ENCODE data around the gene SLC22A3. TPM values are rescaled to one million over a fixed set of nuclear protein-coding genes. Genes with fewer than 3 reads are reported as not detected.

Gene SLC22A3, protein sequence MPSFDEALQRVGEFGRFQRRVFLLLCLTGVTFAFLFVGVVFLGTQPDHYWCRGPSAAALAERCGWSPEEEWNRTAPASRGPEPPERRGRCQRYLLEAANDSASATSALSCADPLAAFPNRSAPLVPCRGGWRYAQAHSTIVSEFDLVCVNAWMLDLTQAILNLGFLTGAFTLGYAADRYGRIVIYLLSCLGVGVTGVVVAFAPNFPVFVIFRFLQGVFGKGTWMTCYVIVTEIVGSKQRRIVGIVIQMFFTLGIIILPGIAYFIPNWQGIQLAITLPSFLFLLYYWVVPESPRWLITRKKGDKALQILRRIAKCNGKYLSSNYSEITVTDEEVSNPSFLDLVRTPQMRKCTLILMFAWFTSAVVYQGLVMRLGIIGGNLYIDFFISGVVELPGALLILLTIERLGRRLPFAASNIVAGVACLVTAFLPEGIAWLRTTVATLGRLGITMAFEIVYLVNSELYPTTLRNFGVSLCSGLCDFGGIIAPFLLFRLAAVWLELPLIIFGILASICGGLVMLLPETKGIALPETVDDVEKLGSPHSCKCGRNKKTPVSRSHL
- total RNA-seq (2016; rRNA removed; fragmentation: Illumina TruSeq; extraction: Trizol) (20.1 and 31.5 TPM in 2 replicates), polyA plus RNA-seq (2011; rRNA removed) (11.3 and 12.0 TPM in 2 replicates), polyA minus RNA-seq (2011; rRNA and poly(A)+ RNA removed; ENCODE audit: low replicate concordance) (9.1 and 24.8 TPM in 2 replicates), Bru-seq, nascent RNA (percentile 93 among the genes with signal in this experiment), BruChase-seq, experiment 1, labeled RNA remaining after a 6-hour chase (percentile 83 among the genes with signal in this experiment), BruChase-seq, experiment 2, labeled RNA remaining after a 2-hour chase (percentile 89 among the genes with signal in this experiment)
- 45.1 and 49.0 TPM in 2 replicates for total RNA-seq (2016; cell fraction: cytosol; rRNA removed; fragmentation: Illumina TruSeq; extraction: Trizol; ENCODE audit: low read depth)
- total RNA-seq (2016; cell fraction: insoluble cytoplasmic fraction; rRNA removed; fragmentation: Illumina TruSeq; extraction: Trizol) = 19.7 and 31.7 TPM in 2 replicates
- total RNA-seq (2016; cell fraction: membrane; rRNA removed; fragmentation: Illumina TruSeq; extraction: Trizol) = 30.2 and 35.9 TPM in 2 replicates
- total RNA-seq (2016; cell fraction: nucleus; rRNA removed; fragmentation: Illumina TruSeq; extraction: Trizol) = 43.4 and 49.5 TPM in 2 replicates
- 7.1 and 9.5 TPM in 2 replicates for polyA plus RNA-seq (2011; cell fraction: cytosol; rRNA removed)
- 27.4 and 27.6 TPM in 2 replicates for polyA plus RNA-seq (2011; cell fraction: nucleus; rRNA removed)
- polyA plus RNA-seq (2012) = 15.3 and 16.9 TPM in 2 replicates
- 8.5 and 8.8 TPM in 2 replicates for polyA plus RNA-seq (2016; cell fraction: cytosol; fragmentation: Illumina TruSeq; extraction: Trizol; ENCODE audit: low read depth)
- 22.6 and 23.7 TPM in 2 replicates for polyA plus RNA-seq (2016; cell fraction: insoluble cytoplasmic fraction; fragmentation: Illumina TruSeq; extraction: Trizol; ENCODE audit: low read depth)
- polyA plus RNA-seq (2016; cell fraction: membrane; fragmentation: Illumina TruSeq; extraction: Trizol; ENCODE audit: low read depth) = 18.2 and 20.7 TPM in 2 replicates
- 80.9 and 84.1 TPM in 2 replicates for polyA plus RNA-seq (2016; cell fraction: nucleus; fragmentation: Illumina TruSeq; extraction: Trizol; ENCODE audit: insufficient read depth, low read depth)
- 10.9 and 11.6 TPM in 2 replicates for polyA minus RNA-seq (2011; cell fraction: cytosol; rRNA and poly(A)+ RNA removed)
- polyA minus RNA-seq (2011; cell fraction: nucleus; rRNA and poly(A)+ RNA removed) = 19.3 and 20.1 TPM in 2 replicates
- long read RNA-seq, experiment 1, transcript SLC22A3-201 (11 exons, 3,348 nt) = major isoform, 16 of 27 reads
- long read RNA-seq, experiment 1, partial matches to known transcripts = 4 of 27 reads
- long read RNA-seq, experiment 1, other reads (novel, unspliced or antisense) = 7 of 27 reads
- long read RNA-seq, experiment 2, transcript SLC22A3-201 (11 exons, 3,348 nt) = major isoform, 16 of 61 reads
- long read RNA-seq, experiment 2, partial matches to known transcripts = 36 of 61 reads
- long read RNA-seq, experiment 2, other reads (novel, unspliced or antisense) = 9 of 61 reads

DNA sequence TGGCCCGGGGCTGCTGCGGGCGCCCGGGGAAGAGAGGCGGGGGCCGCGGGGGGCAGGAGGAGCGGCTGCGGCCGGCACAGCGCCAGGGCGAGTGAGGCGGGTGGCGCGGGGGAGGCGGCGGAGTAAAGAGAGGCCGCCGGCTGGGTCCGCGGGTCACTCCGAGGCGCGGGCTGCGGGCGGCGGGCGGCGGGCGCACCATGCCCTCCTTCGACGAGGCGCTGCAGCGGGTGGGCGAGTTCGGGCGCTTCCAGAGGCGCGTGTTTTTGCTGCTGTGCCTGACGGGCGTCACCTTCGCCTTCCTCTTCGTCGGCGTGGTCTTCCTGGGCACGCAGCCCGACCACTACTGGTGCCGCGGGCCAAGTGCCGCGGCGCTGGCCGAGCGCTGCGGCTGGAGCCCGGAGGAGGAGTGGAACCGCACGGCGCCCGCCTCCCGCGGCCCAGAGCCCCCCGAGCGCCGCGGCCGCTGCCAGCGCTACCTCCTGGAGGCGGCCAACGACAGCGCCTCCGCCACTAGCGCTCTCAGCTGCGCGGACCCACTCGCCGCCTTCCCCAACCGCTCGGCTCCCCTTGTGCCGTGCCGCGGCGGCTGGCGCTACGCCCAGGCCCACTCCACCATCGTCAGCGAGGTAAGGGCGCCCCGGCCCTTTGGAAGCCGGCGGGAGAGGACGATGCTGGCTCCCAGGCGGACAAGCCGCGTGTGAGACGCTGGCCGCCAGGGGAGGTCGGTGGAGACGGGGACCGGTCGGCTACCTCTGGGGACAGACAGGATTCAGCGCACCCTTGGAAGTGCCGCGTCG is at the start of gene SLC22A3:
SLC22A3 (plus strand) TSS at position 156 of the 797 bp plus-strand sequence; CDS start at position 198, 42 bp downstream.
- peaks cover 0 to 6% of the 10 kb centered on the region in 2 experiments; a peak in 1 of 5 replicates for H3K27me3 ChIP-seq (ENCODE audit: control insufficient read depth in 1 of 2, insufficient read depth in 2 of 2, low read length in 2 of 2)
- ATAC-seq (peak; percentile 73), DNase-seq (ENCODE audit: low spot score) (no peak), FAIRE-seq (no peak)
- peak within 1 kb of the TSS; percentile 95 for H3K27ac ChIP-seq (ENCODE audit: extremely low read length, insufficient read depth, low read length)
- CTCF ChIA-PET (ENCODE audit: low intra/inter-chr PET ratio, low total read pairs) = no interaction called here
- in situ Hi-C loops (cut with HindIII; ENCODE audit: extremely low pct_ligation_motif_present, low pct_unique_long_range_greater_than_20kb) = no loop called here
- peaks cover 45% of the 10 kb centered on the region for H3K79me2 ChIP-seq (ENCODE audit: insufficient read depth, low read length)
- H2AFZ ChIP-seq (ENCODE audit: low read length) = peak within 1 kb of the TSS; percentile 20
- TSS peak; percentile 96 for BruUV-seq (replicated peaks)
- H3K9me3 ChIP-seq (ENCODE audit: low read length) = no peaks in the 10 kb centered on the region
- 1% methylated on average over 24 of the region's 105 CpGs for WGBS (ENCODE audit: low lambda C conversion rate)
- H4K20me1 ChIP-seq (ENCODE audit: insufficient read depth, low read length) = no peaks in the 10 kb centered on the region
- POLR2A ChIA-PET = interaction anchor here (0.9 to 2.7 kb wide), 2 partner anchors 43 to 46 kb away, joined by 3 to 28 read pairs; no protein-coding TSS in a partner anchor
- peak within 1 kb of the TSS; percentile 74 to 86 (median 86) for H3K4me3 ChIP-seq (replicated peaks in 1 of 3; ENCODE audit: insufficient read depth in 1 of 3, low read depth in 2 of 3, low read length in 3 of 3)
- peak within 1 kb of the TSS; percentile 85 for H3K4me2 ChIP-seq (ENCODE audit: low read depth, low read length)
- peaks cover 41% of the 10 kb centered on the region for H3K4me1 ChIP-seq (ENCODE audit: insufficient read depth, low read length)
- intact Hi-C loops (cut with micrococcal nuclease; ENCODE audit: unreplicated experiment) = loop anchor here (1.0 to 5.0 kb wide), 3 partner anchors 46 to 211 kb away; no protein-coding TSS in a partner anchor
- H3K9ac ChIP-seq (ENCODE audit: insufficient read depth, low read depth, low read length) = peak within 1 kb of the TSS; percentile 92
- no peaks in the 10 kb centered on the region for H3K36me3 ChIP-seq (replicated peaks in 1 of 2; ENCODE audit: control insufficient read depth in 1 of 2, insufficient read depth in 2 of 2, low read length in 2 of 2)
- no peak; the same call in 1 of the 2 replicates for TF ChIP-seq NFKBIZ (CRISPR knock-in tag; IDR thresholded peaks at IDR 0.05)
- no peak for TF ChIP-seq HMGA1 (CRISPR knock-in tag; conservative IDR thresholded peaks at IDR 0.05)
- no peak for TF ChIP-seq SRSF1 (optimal IDR thresholded peaks at IDR 0.05; ENCODE audit: low read depth, low read length)
- no peak for TF ChIP-seq IRF2 (CRISPR knock-in tag; IDR thresholded peaks at IDR 0.05)
- TF ChIP-seq, protein P1, sequence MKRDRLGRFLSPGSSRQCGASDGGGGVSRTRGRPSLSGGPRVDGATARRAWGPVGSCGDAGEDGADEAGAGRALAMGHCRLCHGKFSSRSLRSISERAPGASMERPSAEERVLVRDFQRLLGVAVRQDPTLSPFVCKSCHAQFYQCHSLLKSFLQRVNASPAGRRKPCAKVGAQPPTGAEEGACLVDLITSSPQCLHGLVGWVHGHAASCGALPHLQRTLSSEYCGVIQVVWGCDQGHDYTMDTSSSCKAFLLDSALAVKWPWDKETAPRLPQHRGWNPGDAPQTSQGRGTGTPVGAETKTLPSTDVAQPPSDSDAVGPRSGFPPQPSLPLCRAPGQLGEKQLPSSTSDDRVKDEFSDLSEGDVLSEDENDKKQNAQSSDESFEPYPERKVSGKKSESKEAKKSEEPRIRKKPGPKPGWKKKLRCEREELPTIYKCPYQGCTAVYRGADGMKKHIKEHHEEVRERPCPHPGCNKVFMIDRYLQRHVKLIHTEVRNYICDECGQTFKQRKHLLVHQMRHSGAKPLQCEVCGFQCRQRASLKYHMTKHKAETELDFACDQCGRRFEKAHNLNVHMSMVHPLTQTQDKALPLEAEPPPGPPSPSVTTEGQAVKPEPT (CRISPR knock-in tag; IDR thresholded peaks at IDR 0.05; ENCODE audit: low read depth) = no peak
- TF ChIP-seq RAD51 (IDR thresholded peaks at IDR 0.05; ENCODE audit: borderline replicate concordance) = no peak
- TF ChIP-seq NCOR1 (IDR thresholded peaks at IDR 0.05; ENCODE audit: borderline replicate concordance, low read length) = no peak
- no peak for TF ChIP-seq NR3C1 (CRISPR knock-in tag; IDR thresholded peaks at IDR 0.05)
- TF ChIP-seq ZNF557 (CRISPR knock-in tag; IDR thresholded peaks at IDR 0.05) = 0 out of 2 replicates have a peak, but pooled peaks have one; percentile 12
- TF ChIP-seq, protein P2, sequence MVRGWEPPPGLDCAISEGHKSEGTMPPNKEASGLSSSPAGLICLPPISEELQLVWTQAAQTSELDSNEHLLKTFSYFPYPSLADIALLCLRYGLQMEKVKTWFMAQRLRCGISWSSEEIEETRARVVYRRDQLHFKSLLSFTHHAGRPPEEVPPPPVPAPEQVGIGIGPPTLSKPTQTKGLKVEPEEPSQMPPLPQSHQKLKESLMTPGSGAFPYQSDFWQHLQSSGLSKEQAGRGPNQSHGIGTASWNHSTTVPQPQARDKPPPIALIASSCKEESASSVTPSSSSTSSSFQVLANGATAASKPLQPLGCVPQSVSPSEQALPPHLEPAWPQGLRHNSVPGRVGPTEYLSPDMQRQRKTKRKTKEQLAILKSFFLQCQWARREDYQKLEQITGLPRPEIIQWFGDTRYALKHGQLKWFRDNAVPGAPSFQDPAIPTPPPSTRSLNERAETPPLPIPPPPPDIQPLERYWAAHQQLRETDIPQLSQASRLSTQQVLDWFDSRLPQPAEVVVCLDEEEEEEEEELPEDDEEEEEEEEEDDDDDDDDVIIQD (CRISPR knock-in tag; IDR thresholded peaks at IDR 0.05; ENCODE audit: low read depth) = no peak
- TF ChIP-seq ZNF160 (CRISPR knock-in tag; IDR thresholded peaks at IDR 0.05) = no peak; the same call in 1 of the 2 replicates
- TF ChIP-seq ZBTB3 (CRISPR knock-in tag; IDR thresholded peaks at IDR 0.05; ENCODE audit: borderline replicate concordance, low read depth) = no peak
- no peak for TF ChIP-seq ZNF678 (CRISPR knock-in tag; IDR thresholded peaks at IDR 0.05)

Measured in HepG2 (cell line).